ENCODE results near the gene PPP1CA.
"Not testable (repeated sequence)": the region's sequence is repeated elsewhere in the genome, so short reads cannot be mapped to it uniquely, and the experiment has no call there.

PPP1CA gene

GRCh38 chr11:67434395-67434881 lies 32.8 kb upstream of the PPP1CA start:
- DNase-seq = no peak

GRCh38 chr11:67433536-67434394 lies 32.1 kb upstream of the PPP1CA start:
- no peak for DNase-seq

DNA sequence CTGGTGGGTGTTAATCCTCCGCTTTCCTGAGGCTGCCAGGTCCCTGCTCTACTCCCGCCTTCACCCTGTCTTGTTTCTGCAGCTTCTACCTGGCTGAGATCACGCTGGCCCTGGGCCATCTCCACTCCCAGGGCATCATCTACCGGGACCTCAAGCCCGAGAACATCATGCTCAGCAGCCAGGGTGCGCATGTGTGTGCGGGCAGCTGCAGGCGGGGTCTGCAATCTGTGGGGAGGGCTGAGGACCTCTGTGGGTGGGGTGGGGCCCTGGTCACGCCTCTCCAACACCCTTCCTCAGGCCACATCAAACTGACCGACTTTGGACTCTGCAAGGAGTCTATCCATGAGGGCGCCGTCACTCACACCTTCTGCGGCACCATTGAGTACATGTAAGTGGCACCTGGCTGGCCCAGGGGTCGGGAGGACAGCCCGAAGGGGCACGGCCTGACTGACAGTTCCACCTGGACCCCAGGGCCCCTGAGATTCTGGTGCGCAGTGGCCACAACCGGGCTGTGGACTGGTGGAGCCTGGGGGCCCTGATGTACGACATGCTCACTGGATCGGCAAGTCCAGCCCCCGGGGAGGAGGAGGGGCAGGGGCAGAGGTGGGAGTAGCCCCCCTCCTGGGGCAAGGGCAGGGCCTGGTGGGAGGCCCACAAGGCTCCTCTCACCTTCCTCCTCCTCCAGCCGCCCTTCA lies 31.1 kb upstream of the PPP1CA start:
- no peak for DNase-seq

- no peak for DNase-seq
These were observed 29.9 kb upstream of the PPP1CA start for GRCh38 chr11:67431346-67432249.

DNA sequence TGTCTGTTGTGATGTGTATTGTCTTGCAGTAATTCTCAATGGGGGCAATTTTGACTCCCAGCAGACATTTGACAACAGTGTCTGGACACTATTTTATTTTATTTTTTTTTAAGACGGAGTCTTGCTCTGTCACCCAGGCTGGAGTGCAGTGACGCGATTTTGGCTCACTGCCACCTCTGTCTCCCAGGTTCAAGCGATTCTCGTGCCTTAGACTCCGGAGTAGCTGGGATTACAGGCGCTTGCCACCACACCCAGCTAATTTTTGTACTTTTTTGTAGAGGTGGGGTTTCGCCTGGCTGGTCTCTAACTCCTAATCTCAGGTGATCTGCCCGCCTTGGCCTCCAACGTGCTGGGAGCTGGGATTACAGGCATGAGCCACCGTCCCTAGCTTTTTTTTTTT lies 28.1 kb upstream of the PPP1CA start:
- no peak for DNase-seq

DNA sequence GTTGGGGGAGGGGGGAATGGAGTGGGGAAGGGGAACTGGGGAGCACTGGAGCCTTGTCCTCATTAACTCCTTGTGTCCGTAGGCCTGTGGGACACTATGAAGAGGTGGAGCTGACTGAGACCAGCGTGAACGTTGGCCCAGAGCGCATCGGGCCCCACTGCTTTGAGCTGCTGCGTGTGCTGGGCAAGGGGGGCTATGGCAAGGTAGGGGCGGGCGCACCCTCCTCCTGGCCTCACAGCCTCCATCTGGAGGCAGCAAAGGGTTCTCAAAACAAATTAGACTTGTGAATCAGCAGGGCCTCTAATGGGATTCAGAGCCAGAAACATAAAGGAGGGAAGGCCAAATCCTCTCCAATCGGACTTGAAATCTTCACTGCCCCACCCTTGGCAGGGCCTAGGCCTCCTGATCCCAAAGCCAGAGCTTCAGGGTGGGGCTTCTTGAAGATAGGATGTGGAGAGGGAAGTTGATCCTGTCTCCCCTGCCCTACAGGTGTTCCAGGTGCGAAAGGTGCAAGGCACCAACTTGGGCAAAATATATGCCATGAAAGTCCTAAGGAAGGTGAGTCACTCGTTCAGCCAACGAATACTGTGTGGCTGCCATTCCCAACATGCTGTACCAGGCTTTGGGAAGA lies 27.5 kb upstream of the PPP1CA start:
- DNase-seq = no peak

DNA sequence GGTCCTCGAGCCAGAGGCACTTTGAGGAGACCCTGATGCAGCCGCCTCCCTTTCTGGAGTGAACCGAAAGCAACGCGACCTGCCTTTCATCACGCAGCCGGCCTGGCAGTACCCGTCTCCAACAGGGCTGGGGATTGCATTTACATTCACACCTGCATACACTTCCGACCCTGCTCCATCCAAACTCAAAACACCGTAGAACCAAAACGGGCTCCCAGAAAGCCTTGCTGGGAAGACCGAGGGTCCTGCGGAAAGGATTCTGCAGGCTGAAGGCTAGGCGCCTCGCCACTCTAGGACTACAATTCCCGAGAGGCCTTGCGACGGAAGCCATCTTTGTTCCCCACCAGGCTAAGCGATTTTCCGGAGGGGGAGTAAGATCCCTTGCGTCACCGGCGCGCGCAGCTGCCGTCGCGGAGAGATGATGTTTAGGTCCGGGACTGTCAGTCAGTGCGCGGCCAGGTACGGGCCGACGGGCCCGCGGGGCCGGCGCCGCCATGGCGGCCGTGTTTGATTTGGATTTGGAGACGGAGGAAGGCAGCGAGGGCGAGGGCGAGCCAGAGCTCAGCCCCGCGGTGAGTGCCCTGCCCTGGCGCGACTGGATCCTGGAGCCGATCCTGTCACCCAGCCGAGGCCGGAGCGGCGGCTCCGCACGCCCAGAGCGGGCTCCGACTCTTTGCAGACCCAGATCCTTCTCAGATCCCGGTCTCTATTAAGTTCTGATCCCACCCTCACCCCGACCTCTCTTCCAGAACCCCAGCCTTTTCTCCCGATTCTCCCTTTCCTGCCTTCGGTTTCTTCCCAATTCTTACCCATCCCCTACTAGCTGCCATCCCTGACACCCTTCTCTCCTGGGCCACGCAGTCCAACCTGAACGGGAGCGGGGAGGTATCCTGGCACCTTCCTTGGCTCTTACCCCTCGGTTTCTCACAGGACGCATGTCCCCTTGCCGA lies 26.7 kb upstream of the PPP1CA start, which contains the start of gene RPS6KB2:
Gene RPS6KB2 (plus strand): TSS at position 443 of the 950 bp plus-strand sequence. CDS start 52 bp downstream, at position 495.
- DNase-seq = peak; percentile 98

GRCh38 chr11:67427364-67427859 lies 25.8 kb upstream of the PPP1CA start:
- not testable (repeated sequence) for DNase-seq

DNA sequence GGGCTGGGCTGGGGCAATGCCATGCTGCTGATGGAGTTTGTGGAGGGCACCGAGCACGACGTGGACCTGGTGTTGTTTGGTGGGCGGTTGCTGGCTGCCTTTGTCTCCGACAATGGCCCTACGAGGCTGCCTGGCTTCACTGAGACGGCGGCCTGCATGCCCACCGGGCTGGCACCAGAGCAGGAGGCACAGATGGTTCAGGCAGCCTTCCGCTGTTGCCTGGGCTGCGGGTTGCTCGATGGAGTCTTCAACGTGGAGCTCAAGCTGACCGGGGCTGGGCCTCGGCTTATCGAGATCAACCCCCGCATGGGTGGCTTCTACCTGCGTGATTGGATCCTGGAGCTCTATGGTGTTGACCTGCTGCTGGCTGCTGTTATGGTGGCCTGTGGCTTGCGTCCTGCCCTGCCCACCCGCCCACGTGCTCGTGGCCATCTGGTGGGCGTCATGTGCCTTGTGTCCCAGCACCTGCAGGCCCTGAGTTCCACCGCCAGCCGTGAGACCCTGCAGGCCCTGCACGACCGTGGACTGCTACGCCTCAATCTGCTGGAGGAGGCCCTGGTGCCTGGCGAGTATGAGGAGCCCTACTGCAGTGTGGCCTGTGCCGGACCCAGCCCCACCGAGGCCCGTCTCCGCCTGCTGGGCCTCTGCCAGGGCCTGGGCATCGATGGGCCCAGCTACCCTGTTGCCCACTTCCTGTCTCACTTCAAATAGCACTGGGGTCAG lies 22.4 kb upstream of the PPP1CA start:
- DNase-seq = no peak

GRCh38 chr11:67423466-67423865 lies 21.8 kb upstream of the PPP1CA start:
- DNase-seq = no peak

DNA sequence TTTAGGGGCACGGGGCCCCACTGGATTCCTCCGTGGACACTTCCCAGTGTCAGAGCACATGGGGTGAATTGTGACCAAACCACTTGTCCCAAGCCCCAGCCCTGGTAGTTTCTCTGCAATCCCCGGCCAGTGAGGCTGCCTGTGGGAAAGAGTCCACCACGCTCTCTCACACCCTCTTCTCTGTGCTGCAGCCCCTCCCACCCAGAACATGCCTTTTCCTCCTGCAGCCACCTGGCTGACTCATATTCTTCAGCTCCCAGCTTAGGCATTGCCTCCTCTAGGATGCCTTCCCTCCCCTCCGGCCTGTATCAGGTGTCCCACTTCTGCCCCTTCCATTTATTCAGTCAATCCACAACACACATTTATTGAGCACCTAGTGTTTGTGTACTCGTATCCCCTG lies 21.2 kb upstream of the PPP1CA start:
- DNase-seq = no peak

DNA sequence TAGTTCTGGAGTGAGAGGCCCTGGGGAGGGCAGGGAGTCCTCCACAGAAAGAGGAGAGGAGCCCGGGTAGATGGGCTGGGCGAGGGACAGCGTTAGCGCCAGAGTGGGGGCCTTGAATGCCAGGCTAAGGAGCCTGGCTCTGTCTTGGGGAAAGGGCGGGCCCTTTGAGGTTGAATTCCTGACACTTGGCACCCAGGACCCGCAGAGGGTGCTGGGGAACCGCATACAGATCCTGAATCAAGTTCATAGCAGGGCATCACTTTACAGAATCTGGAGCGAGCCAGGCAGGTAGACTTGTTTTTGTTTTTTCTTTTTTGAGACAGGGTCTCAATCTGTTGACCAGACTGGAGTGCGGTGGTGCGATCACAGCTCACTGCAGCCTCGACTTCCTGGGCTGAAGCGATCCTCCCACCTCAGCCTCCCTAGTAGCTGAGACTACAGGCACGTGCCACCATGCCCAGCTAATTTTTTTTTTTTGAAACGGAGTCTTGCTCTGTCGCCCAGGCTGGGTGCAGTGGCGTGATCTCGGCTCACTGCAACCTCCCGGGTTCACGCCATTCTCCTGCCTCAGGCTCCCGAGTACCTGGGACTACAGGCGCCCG lies 19.9 kb upstream of the PPP1CA start:
- no peak for DNase-seq

DNA sequence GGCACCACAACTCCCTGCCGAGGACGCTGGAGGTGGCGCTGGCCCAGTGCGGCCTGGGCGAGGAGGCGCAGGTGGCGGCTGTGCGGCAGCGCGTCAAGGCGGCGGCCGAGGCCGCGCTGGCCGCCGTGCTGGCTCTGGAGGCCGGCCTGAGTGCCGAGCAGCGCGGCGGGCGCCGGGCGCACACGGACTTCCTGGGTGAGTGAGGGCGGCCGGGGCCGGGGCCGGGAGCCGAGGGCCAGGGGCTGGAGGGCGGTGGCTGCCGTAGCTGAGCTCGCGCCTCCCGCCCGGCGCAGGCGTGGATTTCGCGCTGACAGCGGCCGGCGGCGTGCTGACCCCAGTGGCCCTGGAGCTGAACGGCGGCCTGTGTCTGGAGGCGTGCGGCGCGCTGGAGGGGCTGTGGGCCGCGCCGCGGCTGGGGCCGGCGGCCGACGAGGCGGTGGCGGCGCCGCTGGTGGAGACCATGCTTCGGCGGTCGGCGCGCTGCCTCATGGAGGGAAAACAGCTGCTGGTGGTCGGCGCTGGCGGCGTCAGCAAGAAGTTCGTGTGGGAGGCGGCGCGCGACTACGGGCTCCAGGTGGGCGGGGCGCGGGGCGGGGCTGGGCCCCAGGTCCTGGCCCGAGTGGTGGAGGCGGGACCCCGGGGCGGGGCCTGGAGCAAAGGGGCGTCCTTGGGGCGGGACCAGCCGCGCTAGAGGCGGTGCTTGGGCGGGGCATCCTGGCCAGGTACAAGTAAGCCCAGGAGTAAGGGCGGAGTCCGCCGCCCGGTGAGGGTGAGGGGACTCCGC lies 19.2 kb upstream of the PPP1CA start:
- peak; percentile 96 for DNase-seq

DNA sequence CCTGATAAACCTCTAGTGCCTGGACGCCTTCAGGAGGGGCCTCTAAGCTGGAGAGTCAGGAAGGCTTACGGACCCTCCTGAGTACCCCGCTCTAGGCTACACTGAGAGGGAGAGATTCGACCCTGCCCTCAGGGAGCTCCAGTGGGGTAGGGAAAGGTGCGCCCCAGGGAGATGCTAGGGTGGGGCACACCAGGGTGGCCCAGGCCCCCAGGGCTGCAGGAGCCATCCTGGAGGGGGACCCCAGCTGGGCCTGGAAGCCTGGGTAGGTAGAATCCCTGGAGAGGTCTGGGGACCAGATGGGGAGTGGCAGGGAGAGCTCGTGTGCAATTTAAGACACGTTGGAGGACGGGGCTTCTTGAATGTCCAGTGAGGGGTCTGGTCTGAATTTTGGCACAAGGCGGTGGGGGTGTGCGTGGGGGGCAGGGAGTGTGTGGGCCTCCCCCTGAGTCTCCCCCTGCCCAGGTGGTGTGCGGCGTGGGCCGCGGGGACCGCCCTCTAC lies 18.5 kb upstream of the PPP1CA start:
- DNase-seq = no peak

DNA sequence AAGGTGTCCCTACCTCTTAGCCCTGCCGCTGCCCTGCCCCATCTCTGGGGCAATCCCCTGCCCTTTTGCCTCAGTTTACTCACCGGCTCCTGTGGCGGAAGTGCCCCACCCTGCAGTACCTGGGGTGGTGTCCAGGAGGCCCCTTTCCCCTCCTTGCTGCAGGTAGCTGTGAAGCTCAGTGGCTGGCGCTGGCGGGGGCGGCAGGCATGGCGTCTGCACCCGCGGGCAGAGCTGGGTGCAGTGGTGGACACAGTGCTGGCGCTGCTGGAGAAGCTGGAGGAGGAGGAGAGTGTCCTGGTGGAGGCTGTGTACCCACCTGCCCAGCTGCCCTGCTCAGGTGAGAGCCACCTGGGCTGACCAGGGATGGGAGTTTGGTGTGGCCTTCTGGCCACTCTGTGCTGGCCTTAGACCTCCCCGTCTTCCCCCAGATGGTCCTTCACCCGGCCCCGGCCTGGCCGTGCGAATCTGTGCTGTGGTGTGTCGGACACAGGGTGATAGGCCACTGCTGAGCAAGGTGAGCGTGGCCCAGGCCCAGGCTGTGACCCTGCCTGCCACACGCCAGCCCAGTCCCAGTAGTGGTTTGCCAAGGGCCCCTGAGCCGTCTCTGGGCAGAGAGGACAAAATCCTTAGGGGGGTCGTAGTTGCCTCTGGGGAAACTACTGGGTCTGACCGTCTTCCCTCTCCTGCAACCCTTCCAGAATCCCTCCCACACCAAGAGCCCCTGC lies 17.8 kb upstream of the PPP1CA start:
- no peak for DNase-seq

DNA sequence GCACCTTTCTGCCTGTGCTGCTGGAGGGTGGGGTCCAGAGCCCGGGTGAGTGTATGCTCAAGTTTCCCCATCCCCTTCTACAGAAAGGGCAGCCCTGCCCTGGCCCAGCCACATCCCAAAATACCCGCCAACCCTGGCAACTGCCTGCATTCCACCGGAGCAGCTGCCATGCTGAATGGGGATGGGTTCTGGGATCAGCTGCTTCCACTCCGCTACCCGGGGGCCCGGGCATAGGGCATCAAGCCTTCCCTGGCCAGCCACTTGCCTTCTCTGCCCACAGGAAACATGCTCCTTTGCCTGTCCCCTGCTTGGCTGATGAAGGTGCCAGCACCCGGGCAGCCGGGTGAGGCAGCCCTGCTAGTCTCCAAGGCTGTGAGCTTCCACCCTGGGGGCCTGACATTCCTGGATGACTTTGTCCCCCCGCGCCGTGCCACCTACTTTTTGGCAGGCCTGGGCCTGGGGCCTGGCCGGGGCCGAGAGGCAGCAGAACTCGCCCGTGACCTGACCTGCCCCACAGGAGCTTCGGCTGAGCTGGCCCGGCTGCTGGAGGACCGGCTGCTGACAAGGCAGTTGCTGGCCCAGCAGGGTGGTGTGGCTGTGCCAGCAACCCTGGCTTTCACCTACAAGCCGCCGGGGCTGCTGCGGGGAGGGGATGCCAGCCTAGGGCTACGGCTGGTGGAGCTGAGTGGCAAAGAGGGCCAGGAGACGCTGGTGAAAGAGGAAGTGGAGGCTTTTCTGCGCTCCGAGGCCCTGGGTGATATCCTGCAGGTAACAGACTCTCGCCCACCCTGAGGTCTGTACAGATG lies 17.0 kb upstream of the PPP1CA start:
- peak; percentile 62 for DNase-seq

- DNase-seq = no peak
These were observed 15.8 kb upstream of the PPP1CA start for GRCh38 chr11:67417425-67417824.
